ENCODE results near the gene CLPTM1.

Gene CLPTM1

DNA sequence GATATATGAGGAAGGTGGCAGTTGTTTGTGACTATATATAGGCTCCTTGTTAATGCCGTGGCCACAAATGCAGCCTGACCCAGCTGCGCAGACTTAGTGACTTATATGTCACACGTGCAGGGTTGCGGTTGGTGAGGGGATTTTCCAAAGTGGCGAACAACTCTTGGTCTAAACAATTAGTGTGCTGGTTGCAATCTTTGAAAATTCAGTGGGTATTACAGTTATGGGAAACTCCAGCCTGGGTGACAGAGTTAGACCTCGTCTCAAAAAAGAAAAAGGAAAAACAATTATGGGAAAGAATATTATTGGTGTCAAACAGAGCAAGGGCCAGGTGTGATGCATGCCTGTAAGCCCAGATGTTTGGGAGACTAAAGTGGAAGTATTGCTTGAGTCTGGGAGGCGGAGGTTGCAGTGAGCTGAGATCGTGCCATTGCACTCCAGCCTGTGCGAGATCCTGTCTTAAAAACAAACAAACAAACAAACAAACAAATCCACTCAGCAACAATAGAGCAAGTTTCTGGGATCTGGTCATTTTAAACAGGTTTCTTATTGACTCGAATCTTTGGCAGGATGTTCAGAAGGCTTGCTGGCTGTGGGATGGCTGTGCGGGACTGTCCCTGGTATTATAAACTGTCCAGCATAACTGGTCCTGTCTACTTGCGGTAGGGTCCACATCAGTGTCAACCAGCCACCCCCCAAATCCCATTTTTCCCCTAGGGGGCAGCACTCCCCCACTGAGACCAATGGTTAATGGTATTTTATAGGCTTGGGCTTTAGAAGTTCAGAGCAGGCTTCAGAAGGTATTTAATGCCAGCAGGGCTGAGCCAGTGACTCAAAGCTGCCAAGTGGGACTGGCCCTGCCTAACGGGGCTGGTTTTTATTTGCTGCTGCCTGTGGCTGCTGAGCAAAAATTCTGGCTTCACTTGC, 61.5 kb downstream of the CLPTM1 start:
- DNase-seq = peak; percentile 73

- DNase-seq = no peak
Observed at GRCh38 chr19:45019187-45019586, 64.0 kb downstream of the CLPTM1 start.

DNA sequence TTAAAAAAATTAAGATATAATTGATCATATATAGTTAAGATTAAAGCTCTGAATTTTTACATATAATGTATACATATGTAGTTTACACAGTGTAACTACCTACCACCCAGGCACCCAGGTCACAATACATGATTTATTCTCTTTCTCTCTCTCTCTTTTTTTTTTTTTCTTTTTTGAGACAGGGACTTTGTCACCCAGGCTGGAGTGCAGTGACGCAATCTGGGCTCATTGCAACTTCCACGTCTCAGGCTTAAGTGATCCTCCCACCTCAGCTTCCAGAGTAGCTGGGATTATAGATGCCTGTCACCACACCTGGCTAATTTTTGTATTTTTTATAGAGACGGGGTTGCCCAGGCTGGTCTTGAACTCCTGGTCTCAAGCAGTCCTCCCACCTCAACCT, 64.9 kb downstream of the CLPTM1 start:
- no peak for DNase-seq

DNA sequence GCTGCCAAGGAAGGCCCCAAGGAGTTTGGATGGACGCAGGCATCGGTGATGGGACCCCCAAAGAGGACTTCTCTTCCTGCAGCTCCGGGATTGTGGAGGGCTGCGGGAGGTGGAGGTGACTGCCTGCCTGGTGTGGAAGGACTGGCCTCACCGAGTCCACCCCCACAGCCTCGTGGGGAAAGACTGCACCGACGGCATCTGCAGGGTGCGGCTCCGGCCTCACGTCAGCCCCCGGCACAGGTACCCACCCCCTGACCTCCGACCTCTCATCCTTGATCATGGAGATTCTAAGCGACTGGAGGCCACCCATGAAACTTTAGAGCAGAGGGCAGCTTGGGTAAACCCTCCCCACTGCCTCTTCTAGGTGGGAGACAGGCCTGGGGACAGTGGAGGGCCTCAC, 66.8 kb downstream of the CLPTM1 start:
- no peak for DNase-seq

- no peak for DNase-seq
Observed at GRCh38 chr19:45023048-45023447, 67.9 kb downstream of the CLPTM1 start.

GRCh38 chr19:45025264-45025663, 70.1 kb downstream of the CLPTM1 start:
- DNase-seq = no peak

- no peak for DNase-seq
Observed at GRCh38 chr19:45027371-45027770, 72.2 kb downstream of the CLPTM1 start.

DNA sequence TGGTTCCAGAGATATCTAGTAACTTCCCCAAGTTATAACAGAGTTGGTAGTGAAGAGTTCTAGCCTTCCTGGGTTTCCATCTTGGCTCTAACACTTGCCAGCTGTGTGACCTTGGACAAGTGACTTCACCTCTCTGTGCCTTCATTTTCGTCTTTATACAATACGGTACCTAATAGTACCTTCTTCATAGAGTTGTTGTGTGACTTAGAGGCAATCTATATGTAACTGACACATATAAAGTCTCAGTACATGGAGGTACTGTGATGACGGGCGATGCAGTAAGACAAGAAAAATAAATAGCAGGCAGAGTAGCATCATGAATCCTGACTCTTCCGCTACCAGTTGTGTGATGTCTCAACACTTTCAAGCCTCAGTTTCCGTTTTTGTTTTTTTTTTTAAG, 75.6 kb downstream of the CLPTM1 start:
- no peak for DNase-seq

GRCh38 chr19:45032421-45032820, 77.2 kb downstream of the CLPTM1 start:
- DNase-seq = no peak

- no peak for DNase-seq
Observed at GRCh38 chr19:45035755-45036154, 80.6 kb downstream of the CLPTM1 start.

- DNase-seq = no peak
Observed at GRCh38 chr19:45037393-45038169, 82.4 kb downstream of the CLPTM1 start.

DNA sequence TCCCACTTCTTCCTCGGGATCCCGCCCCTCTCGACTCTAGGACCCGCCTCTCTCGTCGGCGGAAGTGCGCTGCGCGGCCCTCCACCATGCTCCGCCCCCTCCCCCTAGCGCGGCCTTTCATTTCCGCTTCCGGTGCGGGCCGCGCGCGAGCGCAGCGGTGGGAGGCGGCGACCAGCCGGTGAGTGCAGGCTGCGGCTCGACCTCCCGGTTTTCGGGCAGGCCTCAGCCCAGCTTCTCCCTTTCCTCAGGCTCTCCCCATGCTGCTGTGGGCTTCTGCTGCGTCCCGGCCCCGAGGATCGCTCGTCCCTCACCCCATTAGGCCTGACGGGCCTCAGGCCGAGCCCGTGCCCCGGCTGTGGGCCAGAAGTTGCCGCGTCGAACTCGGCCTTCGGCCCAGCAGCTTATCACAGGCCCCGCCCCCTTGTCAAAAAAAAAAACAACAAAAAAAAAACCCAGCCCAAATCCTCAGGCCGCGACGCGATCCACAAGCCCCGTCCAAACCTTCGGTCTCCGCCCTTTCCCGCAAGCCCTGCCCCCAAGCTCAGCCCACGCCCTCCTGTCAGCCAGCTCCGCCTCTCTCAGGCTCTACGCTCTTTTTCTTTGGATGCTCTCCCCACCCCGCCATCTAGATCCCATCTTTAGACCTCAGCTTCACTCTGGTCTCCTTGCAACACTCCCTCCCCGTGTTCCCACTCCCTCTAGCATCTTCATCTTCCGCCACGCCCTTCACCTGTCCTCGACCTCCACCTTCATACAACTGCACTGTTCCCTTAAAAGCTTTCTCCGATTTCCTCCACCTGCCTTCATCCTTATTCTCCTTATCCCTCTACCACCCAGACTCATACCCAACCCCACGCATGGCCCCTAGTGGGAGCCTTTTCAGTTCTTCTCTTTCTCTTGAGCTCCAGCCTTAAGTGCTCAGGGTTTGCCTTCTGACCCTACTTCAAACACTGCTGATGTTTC, 84.0 kb downstream of the CLPTM1 start, which contains the start of gene CLASRP:
Gene CLASRP, plus strand, starts transcription at position 115 of the 963 bp plus-strand sequence. CDS start 1,168 bp downstream, outside the sequence.
- peak; percentile 87 for DNase-seq

DNA sequence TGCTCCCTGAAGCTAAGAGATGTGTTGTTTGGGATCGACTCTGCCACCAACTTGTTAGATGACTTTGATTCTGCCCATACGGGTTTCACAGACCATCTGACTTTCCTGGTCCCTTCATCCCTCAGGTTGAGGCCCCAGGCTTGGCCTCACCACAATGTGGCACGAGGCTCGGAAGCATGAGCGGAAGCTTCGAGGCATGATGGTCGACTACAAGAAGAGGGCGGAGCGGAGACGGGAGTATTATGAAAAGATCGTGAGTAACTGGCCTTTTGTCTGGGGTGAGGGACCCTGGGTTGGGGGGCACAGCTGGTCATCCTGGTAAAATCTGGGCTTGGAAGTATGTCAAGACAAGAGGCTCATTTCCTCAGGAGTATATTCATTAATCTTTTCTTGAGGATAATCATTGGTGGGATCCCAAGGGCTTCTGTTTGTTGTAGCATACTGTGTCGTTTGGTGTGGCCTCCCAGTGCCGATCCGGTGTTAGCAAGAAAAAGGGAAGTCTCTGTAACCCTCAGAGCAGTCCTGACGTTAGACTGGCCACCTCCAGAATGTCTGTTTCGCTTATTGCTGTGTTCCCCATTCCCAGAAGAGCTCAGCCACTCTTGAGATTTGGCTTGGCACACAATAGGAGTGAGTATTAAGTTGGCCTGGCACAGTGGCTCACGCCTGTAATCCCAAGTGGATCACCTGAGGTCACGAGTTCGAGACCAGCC, 85.0 kb downstream of the CLPTM1 start:
- no peak for DNase-seq

DNA sequence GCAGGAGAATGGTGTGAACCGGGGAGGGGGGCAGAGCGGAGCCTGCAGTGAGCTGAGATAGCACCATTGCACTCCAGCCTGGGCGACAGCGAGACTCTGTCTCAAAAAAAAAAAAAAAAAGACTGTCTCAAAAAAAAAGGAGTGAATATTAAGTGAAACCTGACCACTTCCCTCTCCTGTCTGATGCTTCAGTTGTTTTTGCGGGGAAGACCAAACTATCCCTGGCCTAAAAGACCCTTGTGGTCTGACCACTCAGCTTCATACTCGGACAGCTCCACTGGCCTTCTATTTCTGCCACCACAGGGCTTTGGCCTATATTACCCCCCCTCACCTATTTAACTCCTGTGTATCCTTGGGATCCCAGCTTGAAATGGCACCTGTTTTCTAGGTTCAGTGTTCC, 85.9 kb downstream of the CLPTM1 start:
- DNase-seq = no peak
